H1 (cell line): ENCODE data around the gene MAP3K14. TPM values are rescaled to one million over a fixed set of nuclear protein-coding genes. Genes with fewer than 3 reads are reported as not detected.

Experiments
- CTCF ChIA-PET: fragments of 300-600 bp; sonication (Branson Sonifier 250); formaldehyde crosslinking; loops from one replicate; lab custom pipeline; 2021; ENCODE audit not compliant: partially characterized antibody; lab: Charles Lee
- POLR2A ChIA-PET: fragments of 300-600 bp; sonication (Branson Sonifier 250); formaldehyde crosslinking; loops from one replicate; lab custom pipeline; 2021; ENCODE audit warnings: inconsistent platforms; ENCODE audit not compliant: partially characterized antibody; lab: Charles Lee
- DNase-seq, 2 experiments: peaks; one replicate each; pipeline versions ENCODE4 v3.0.0 to v3.0.0-alpha.2; 2010 to 2022; ENCODE audit warnings: low spot score in 2 of 2, low read depth in 1 of 2, mixed read lengths in 1 of 2
- FAIRE-seq: peaks from 2 replicates; lab custom pipeline; 2011; peaks lifted over from hg19 to GRCh38; lab: Jason Lieb, UNC
- H2AFZ ChIP-seq: 2 replicates; pipeline ENCODE4 v1.8.1; 2012; ENCODE audit warnings: low read length, inconsistent platforms
- H2AK5ac ChIP-seq: 2 replicates; pipeline ENCODE4 v1.6.1; 2013; ENCODE audit warnings: low read depth, low read length
- H2BK120ac ChIP-seq: replicated peaks from 2 replicates; pipeline ENCODE3; 2013; ENCODE audit warnings: low read depth, low read length, inconsistent platforms
- H2BK12ac ChIP-seq: 2 replicates; pipeline ENCODE4 v1.6.1; 2013; ENCODE audit warnings: low read depth, low read length
- H2BK15ac ChIP-seq: 2 replicates; pipeline ENCODE4 v1.6.1; 2013; ENCODE audit warnings: low read length
- H2BK20ac ChIP-seq: 2 replicates; pipeline ENCODE4 v1.6.1; 2013; ENCODE audit warnings: low read length
- H2BK5ac ChIP-seq: 2 replicates; pipeline ENCODE4 v1.6.1; 2013; ENCODE audit warnings: low read depth, low read length
- H3K14ac ChIP-seq: 2 replicates; pipeline ENCODE4 v1.6.1; 2013; ENCODE audit warnings: inconsistent platforms; ENCODE audit not compliant: insufficient read length
- H3K18ac ChIP-seq: 2 replicates; pipeline ENCODE4 v1.6.1; 2013; ENCODE audit warnings: low read length; ENCODE audit errors: extremely low read depth
- H3K23ac ChIP-seq: 2 replicates; pipeline ENCODE4 v1.6.1; 2013; ENCODE audit warnings: inconsistent platforms; ENCODE audit not compliant: insufficient read length
- H3K23me2 ChIP-seq: 2 replicates; pipeline ENCODE4 v1.6.1; 2013; ENCODE audit warnings: low read depth, low read length
- H3K27ac ChIP-seq: 2 replicates; pipeline ENCODE4 v1.6.1; 2011; ENCODE audit warnings: low read depth, low read length, inconsistent platforms
- H3K27me3 ChIP-seq, 4 experiments: replicated peaks in 1 of 4; 1 replicate in 1 of 4; 2 replicates in 3 of 4; pipeline versions ENCODE4 v1.6.1 to v1.8.1; 2011 to 2013; ENCODE audit warnings: low read length in 3 of 4, mild to moderate bottlenecking in 3 of 4, inconsistent platforms in 2 of 4, mixed read lengths in 2 of 4, moderate library complexity in 1 of 4; ENCODE audit not compliant: control insufficient read depth in 3 of 4, insufficient read depth in 3 of 4; ENCODE audit errors: extremely low read depth in 1 of 4
- H3K36me3 ChIP-seq, 4 experiments: 2 replicates each; pipeline versions ENCODE4 v1.6.1 to v1.8.1; 2011 to 2013; ENCODE audit warnings: mild to moderate bottlenecking in 4 of 4, low read length in 3 of 4, moderate library complexity in 2 of 4, control low read depth in 1 of 4, inconsistent platforms in 1 of 4; ENCODE audit not compliant: insufficient read depth in 4 of 4, control insufficient read depth in 2 of 4
- H3K4ac ChIP-seq: replicated peaks from 2 replicates; pipeline ENCODE3; 2013; ENCODE audit warnings: low read length, low read depth, mixed read lengths, inconsistent platforms; ENCODE audit not compliant: insufficient read length
- H3K4me1 ChIP-seq, 4 experiments: replicated peaks in 1 of 4; 1 replicate in 1 of 4; 2 replicates in 3 of 4; pipeline versions ENCODE4 v1.6.1 to v1.8.1; 2011 to 2013; ENCODE audit warnings: low read length in 3 of 4, inconsistent platforms in 2 of 4, mixed read lengths in 1 of 4; ENCODE audit not compliant: insufficient read depth in 4 of 4, control insufficient read depth in 3 of 4
- H3K4me2 ChIP-seq, 2 experiments: 2 replicates each; pipeline versions ENCODE4 v1.6.1 to v1.8.1; 2011 to 2013; ENCODE audit warnings: low read depth in 2 of 2, low read length in 2 of 2, control low read depth in 1 of 2, inconsistent platforms in 1 of 2, mild to moderate bottlenecking in 1 of 2; ENCODE audit not compliant: insufficient read depth in 1 of 2
- H3K4me3 ChIP-seq, 4 experiments: fragments of 200-600, 300-600 bp in 1 of 4; sonication (generic), shearing (Covaris generic), sonication (Bioruptor Twin) in 1 of 4; 2 replicates each; pipeline versions ENCODE4 v1.5.1 to v1.8.1; 2011 to 2016; ENCODE audit warnings: low read length in 4 of 4, low read depth in 3 of 4, control low read depth in 2 of 4, inconsistent platforms in 2 of 4, mild to moderate bottlenecking in 2 of 4, mixed read lengths in 1 of 4, moderate library complexity in 1 of 4; ENCODE audit not compliant: insufficient read depth in 2 of 4; ENCODE audit errors: extremely low read depth in 1 of 4
- H3K56ac ChIP-seq: replicated peaks from 2 replicates; pipeline ENCODE3; 2013; ENCODE audit warnings: low read depth, mild to moderate bottlenecking, mixed read lengths, low read length, inconsistent platforms; ENCODE audit not compliant: insufficient read length
- H3K79me1 ChIP-seq: 2 replicates; pipeline ENCODE4 v1.6.1; 2013; ENCODE audit warnings: low read depth, low read length, control low read depth
- H3K79me2 ChIP-seq, 2 experiments: 2 replicates each; pipeline versions ENCODE4 v1.6.1 to v1.8.1; 2012 to 2013; ENCODE audit warnings: low read length in 2 of 2, mild to moderate bottlenecking in 2 of 2, inconsistent platforms in 1 of 2; ENCODE audit not compliant: insufficient read depth in 2 of 2, control insufficient read depth in 1 of 2
- H3K9ac ChIP-seq, 4 experiments: replicated peaks in 1 of 4; 1 replicate in 1 of 4; 2 replicates in 3 of 4; pipeline versions ENCODE4 v1.6.1 to v1.8.1; 2011 to 2013; ENCODE audit warnings: low read depth in 3 of 4, low read length in 3 of 4, control low read depth in 2 of 4, mild to moderate bottlenecking in 2 of 4, moderate library complexity in 2 of 4, inconsistent platforms in 1 of 4; ENCODE audit errors: extremely low read depth in 1 of 4
- H3K9me3 ChIP-seq, 2 experiments: 2 replicates each; pipeline versions ENCODE4 v1.6.1 to v1.8.1; 2012 to 2013; ENCODE audit warnings: mild to moderate bottlenecking in 2 of 2, moderate library complexity in 2 of 2, control low read depth in 1 of 2, inconsistent platforms in 1 of 2, low read depth in 1 of 2, low read length in 1 of 2, mixed read lengths in 1 of 2; ENCODE audit not compliant: insufficient read depth in 2 of 2
- H4K20me1 ChIP-seq, 2 experiments: replicated peaks in 1 of 2; 2 replicates each; pipeline versions ENCODE3 to v1.8.1; 2011 to 2013; ENCODE audit warnings: inconsistent platforms in 2 of 2, low read length in 2 of 2, mild to moderate bottlenecking in 1 of 2; ENCODE audit not compliant: insufficient read depth in 2 of 2, control insufficient read depth in 1 of 2
- H4K5ac ChIP-seq: 2 replicates; pipeline ENCODE4 v1.6.1; 2013; ENCODE audit warnings: low read length, low read depth, mixed read lengths, inconsistent platforms; ENCODE audit not compliant: insufficient read length
- H4K8ac ChIP-seq: 2 replicates; pipeline ENCODE4 v1.8.0; 2013; ENCODE audit warnings: mild to moderate bottlenecking, moderate library complexity, low read length, inconsistent platforms; ENCODE audit not compliant: insufficient read depth; ENCODE audit errors: extremely low read depth
- H4K91ac ChIP-seq: replicated peaks from 2 replicates; pipeline ENCODE3; 2013; ENCODE audit warnings: low read length, mixed read lengths, inconsistent platforms; ENCODE audit not compliant: insufficient read length
- WGBS, 2 experiments: shearing (Covaris generic) in 1 of 2; methylation state at CpG; one replicate each; pipeline versions ENCODE4 v1.1.6 to v1.1.7; 2013 to 2015; ENCODE audit warnings: low lambda C conversion rate in 2 of 2, mixed read lengths in 2 of 2, inconsistent platforms in 1 of 2, low coverage in 1 of 2, missing lambda C conversion rate in 1 of 2; ENCODE audit not compliant: insufficient replicate concordance in 2 of 2, insufficient coverage in 1 of 2, insufficient read length in 1 of 2; ENCODE audit errors: extremely low coverage in 1 of 2, missing lambda C conversion rate in 1 of 2; 5-methylcytosine and 5-hydroxymethylcytosine counted together
- polyA plus RNA-seq, 7 experiments: library from polyadenylated mRNA; depleted of rRNA in 3 of 7; stranded (reverse) in 5 of 7; unstranded in 2 of 7; fragments of >200 nt in 5 of 7; fragments of 200-250 nt in 2 of 7; gene quantifications; 1 replicate in 5 of 7; 2 replicates in 1 of 7; 4 replicates in 1 of 7; pipeline versions ENCODE4 v1.2.1 to v1.2.3, GENCODE V29; 2011 to 2013; ENCODE audit warnings: missing spikeins in 2 of 7, mixed read lengths in 2 of 7
- total RNA-seq: library from RNA; stranded (reverse); fragmentation: NEBNext Ultra II Directional; extraction: Animal tissue kit (Norgen Biotek cat#: 25700); gene quantifications from 2 replicates; pipeline ENCODE4 v1.2.1, GENCODE V29; 2021

The MAP3K14 gene
- total and polyA plus RNA-seq, 2 of the 8 experiments (the other 6 are each of a cell fraction or from before 2014, with no cell fraction given) = 5.2 to 6.1 TPM

DNA sequence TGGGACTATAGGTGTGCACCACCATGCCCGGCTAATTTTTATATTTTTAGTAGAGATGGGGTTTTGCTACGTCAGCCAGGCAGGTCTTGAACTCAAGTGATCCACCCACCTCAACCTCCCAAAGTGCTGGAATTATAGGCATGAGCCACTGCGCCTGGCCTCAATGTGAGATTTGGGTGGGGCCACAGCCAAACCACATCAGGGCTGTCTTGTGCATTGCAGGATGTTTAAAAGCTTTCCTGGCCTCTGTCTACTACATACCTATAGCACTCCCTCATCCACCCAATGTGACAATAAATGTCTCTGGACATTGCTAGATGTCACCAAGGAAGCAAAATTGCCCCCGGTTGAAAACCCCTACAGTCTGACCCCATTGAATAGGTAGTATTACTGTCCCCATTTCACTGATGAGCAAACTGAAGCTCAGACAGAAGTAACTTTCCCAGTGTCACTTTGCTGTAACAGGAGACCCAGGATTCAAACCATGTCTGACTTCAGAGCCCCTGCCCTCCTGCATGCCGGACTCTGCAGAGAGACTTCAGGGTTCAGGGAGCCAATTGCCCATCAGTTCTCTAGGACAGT, 3.6 kb upstream of the MAP3K14 start:
- H2AFZ ChIP-seq = no peak overlapping the region
- no peak overlapping the region for H3K18ac ChIP-seq
- H3K23me2 ChIP-seq = peaks cover 7% of the 10 kb centered on the region; the same call in 1 of the 2 replicates
- H3K4me3 ChIP-seq = no peak overlapping the region
- H3K9me3 ChIP-seq = no peaks in the 10 kb centered on the region
- peaks cover 0 to 5% (median 3%) of the 10 kb centered on the region in 4 experiments; a peak in 5 of 7 replicates for H3K4me1 ChIP-seq
- no peak overlapping the region for H2BK15ac ChIP-seq
- H4K5ac ChIP-seq = no peak overlapping the region
- no peaks in the 10 kb centered on the region for H3K36me3 ChIP-seq
- H3K4me2 ChIP-seq = no peak overlapping the region
- 86% methylated on average over 5 of the region's 5 CpGs; no CpG with 5 or more reads in 1 of the 2 experiments for WGBS, 2 experiments
- ChIA-PET POLR2A (interaction anchor here (0.6 to 1.8 kb wide), 5 partner anchors 9 to 172 kb away, joined by 3 to 4 read pairs (median 3); partner anchors contain the start of gene HEXIM1), CTCF (interaction anchor here (0.6 to 5.3 kb wide), 4 partner anchors 9 to 64 kb away, joined by 3 to 31 read pairs (median 7); no protein-coding TSS in a partner anchor)
- H2BK20ac ChIP-seq = no peak overlapping the region
- no peak overlapping the region for H3K27ac ChIP-seq
- no peak overlapping the region for H2BK12ac ChIP-seq
- no peak overlapping the region for H2AK5ac ChIP-seq
- H3K9ac ChIP-seq = no peak overlapping the region
- no peak overlapping the region for H3K23ac ChIP-seq
- H3K27me3 ChIP-seq = peaks cover 0 to 2% (median 0%) of the 10 kb centered on the region in 4 experiments; a peak in 3 of 7 replicates
- H3K14ac ChIP-seq = no peak overlapping the region
- no peak overlapping the region for H4K91ac ChIP-seq
- H2BK5ac ChIP-seq = no peak overlapping the region
- no peak overlapping the region for H3K4ac ChIP-seq
- no peak overlapping the region for H3K56ac ChIP-seq
- FAIRE-seq (no peak), DNase-seq (no peak)
- no peaks in the 10 kb centered on the region for H3K79me1 ChIP-seq
- H4K20me1 ChIP-seq = no peaks in the 10 kb centered on the region
- peaks cover 0 to 7% of the 10 kb centered on the region in 2 experiments; a peak in 2 of 4 replicates for H3K79me2 ChIP-seq
- H2BK120ac ChIP-seq = no peak overlapping the region
- H4K8ac ChIP-seq = no peak overlapping the region
